NCI-H526 (cell line): ENCODE measurements around the gene DAZ3.
"Not testable (repeated sequence)": the region's sequence is repeated elsewhere in the genome, so short reads cannot be mapped to it uniquely, and the experiment has no call there.

Source experiments
- DNase-seq, 2 experiments: peaks; one replicate each; lab custom pipeline; 2025; lab: John Stamatoyannopoulos, UW

Gene DAZ3

GRCh38 chrY:24813293-24813692 is at the start of gene DAZ3:
DAZ3 (minus strand) TSS chrY:24813393; CDS start chrY:24813185, 208 bp downstream.
- DNase-seq, result not testable (repeated sequence)

- DNase-seq, result not testable (repeated sequence)
These were observed 20.4 kb upstream of the DAZ3 start, which contains the start of gene DAZ4 for GRCh38 chrY:24833619-24834018. DAZ4 (plus strand) TSS chrY:24833919; CDS start chrY:24834127, 208 bp downstream.

- DNase-seq, result not testable (repeated sequence)
These were observed 11.9 kb upstream of the DAZ3 start for GRCh38 chrY:24825069-24825468.

GRCh38 chrY:24824184-24824879 is 11.1 kb upstream of the DAZ3 start:
- DNase-seq, result not testable (repeated sequence)

GRCh38 chrY:24821836-24822235 is 8.6 kb upstream of the DAZ3 start:
- not testable (repeated sequence) for DNase-seq
